ENCODE results near the gene FZD7.

GRCh38 chr2:202065876-202066275 lies 32.2 kb downstream of the FZD7 start:
- TF ChIP-seq, protein P1, sequence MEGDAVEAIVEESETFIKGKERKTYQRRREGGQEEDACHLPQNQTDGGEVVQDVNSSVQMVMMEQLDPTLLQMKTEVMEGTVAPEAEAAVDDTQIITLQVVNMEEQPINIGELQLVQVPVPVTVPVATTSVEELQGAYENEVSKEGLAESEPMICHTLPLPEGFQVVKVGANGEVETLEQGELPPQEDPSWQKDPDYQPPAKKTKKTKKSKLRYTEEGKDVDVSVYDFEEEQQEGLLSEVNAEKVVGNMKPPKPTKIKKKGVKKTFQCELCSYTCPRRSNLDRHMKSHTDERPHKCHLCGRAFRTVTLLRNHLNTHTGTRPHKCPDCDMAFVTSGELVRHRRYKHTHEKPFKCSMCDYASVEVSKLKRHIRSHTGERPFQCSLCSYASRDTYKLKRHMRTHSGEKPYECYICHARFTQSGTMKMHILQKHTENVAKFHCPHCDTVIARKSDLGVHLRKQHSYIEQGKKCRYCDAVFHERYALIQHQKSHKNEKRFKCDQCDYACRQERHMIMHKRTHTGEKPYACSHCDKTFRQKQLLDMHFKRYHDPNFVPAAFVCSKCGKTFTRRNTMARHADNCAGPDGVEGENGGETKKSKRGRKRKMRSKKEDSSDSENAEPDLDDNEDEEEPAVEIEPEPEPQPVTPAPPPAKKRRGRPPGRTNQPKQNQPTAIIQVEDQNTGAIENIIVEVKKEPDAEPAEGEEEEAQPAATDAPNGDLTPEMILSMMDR (IDR thresholded peaks at IDR 0.05; ENCODE audit: insufficient read depth, low read length) = no peak
- TF ChIP-seq POLR2AphosphoS5 (IDR thresholded peaks at IDR 0.05; ENCODE audit: low read depth) (no peak), SPI1 (IDR thresholded peaks at IDR 0.05; ENCODE audit: borderline replicate concordance, low read depth) (no peak), GABPA (IDR thresholded peaks at IDR 0.05; ENCODE audit: low read depth) (no peak)
- TF ChIP-seq, protein P2, sequence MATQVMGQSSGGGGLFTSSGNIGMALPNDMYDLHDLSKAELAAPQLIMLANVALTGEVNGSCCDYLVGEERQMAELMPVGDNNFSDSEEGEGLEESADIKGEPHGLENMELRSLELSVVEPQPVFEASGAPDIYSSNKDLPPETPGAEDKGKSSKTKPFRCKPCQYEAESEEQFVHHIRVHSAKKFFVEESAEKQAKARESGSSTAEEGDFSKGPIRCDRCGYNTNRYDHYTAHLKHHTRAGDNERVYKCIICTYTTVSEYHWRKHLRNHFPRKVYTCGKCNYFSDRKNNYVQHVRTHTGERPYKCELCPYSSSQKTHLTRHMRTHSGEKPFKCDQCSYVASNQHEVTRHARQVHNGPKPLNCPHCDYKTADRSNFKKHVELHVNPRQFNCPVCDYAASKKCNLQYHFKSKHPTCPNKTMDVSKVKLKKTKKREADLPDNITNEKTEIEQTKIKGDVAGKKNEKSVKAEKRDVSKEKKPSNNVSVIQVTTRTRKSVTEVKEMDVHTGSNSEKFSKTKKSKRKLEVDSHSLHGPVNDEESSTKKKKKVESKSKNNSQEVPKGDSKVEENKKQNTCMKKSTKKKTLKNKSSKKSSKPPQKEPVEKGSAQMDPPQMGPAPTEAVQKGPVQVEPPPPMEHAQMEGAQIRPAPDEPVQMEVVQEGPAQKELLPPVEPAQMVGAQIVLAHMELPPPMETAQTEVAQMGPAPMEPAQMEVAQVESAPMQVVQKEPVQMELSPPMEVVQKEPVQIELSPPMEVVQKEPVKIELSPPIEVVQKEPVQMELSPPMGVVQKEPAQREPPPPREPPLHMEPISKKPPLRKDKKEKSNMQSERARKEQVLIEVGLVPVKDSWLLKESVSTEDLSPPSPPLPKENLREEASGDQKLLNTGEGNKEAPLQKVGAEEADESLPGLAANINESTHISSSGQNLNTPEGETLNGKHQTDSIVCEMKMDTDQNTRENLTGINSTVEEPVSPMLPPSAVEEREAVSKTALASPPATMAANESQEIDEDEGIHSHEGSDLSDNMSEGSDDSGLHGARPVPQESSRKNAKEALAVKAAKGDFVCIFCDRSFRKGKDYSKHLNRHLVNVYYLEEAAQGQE (IDR thresholded peaks at IDR 0.05; ENCODE audit: insufficient replicate concordance, low read depth) = no peak

Measured in HL-60 (cell line).